Measurements from ENCODE around the gene NAIF1.

DNA sequence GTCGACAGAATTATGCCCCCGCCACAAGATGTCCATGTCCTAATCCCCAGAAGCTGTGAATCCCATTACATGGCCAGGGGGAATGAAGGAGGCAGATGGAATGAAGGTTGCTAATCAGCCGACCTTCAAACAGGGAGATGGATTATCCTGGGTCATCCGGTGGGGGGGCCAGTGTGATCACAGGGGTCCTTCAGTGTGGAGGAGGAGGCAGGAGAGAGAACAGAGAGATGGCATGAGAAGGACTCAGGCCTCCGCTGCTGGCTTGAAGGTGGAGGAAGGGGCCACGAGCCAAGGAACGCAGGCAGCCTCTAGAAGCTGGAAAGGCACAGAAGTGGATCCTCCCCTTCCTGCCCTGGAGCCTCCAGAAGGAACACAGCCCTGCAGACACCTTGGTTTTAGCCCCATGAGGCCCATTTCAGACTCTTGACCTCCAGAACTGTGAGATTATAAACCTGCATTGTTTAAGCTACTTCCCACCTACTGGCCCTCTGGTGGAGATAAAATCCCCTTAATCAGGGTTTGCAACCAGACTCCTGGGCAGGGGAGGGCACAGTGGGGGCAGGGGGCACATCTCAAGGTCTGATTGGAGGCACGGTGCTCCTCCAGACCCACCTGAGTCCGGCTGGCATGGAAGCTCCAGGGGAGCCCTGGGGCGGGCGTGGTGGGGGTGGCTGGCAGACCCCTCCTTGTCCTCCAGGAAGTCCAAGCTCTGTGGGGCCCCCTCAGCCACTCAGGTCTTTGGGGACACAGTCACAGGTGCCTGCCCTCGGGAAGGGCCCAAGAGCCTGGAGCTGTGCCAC, 46.6 kb upstream of the NAIF1 start:
- no peak for TF ChIP-seq EZH2 (IDR thresholded peaks at IDR 0.05)
- TF ChIP-seq, protein P1, sequence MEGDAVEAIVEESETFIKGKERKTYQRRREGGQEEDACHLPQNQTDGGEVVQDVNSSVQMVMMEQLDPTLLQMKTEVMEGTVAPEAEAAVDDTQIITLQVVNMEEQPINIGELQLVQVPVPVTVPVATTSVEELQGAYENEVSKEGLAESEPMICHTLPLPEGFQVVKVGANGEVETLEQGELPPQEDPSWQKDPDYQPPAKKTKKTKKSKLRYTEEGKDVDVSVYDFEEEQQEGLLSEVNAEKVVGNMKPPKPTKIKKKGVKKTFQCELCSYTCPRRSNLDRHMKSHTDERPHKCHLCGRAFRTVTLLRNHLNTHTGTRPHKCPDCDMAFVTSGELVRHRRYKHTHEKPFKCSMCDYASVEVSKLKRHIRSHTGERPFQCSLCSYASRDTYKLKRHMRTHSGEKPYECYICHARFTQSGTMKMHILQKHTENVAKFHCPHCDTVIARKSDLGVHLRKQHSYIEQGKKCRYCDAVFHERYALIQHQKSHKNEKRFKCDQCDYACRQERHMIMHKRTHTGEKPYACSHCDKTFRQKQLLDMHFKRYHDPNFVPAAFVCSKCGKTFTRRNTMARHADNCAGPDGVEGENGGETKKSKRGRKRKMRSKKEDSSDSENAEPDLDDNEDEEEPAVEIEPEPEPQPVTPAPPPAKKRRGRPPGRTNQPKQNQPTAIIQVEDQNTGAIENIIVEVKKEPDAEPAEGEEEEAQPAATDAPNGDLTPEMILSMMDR (IDR thresholded peaks at IDR 0.05), result no peak
